GM21717 (cell line): ENCODE results near the gene WWTR1.
A peak's percentile ranks its signal among the peaks of the same experiment; 100 is the strongest.

Source experiments
- ATAC-seq: cut with Tn5 transposase; IDR thresholded peaks from one replicate; pipeline ENCODE4 v1.9.1; 2021; ENCODE audit warnings: mild to moderate bottlenecking, moderate library complexity; ENCODE audit not compliant: unreplicated experiment

Gene WWTR1

DNA sequence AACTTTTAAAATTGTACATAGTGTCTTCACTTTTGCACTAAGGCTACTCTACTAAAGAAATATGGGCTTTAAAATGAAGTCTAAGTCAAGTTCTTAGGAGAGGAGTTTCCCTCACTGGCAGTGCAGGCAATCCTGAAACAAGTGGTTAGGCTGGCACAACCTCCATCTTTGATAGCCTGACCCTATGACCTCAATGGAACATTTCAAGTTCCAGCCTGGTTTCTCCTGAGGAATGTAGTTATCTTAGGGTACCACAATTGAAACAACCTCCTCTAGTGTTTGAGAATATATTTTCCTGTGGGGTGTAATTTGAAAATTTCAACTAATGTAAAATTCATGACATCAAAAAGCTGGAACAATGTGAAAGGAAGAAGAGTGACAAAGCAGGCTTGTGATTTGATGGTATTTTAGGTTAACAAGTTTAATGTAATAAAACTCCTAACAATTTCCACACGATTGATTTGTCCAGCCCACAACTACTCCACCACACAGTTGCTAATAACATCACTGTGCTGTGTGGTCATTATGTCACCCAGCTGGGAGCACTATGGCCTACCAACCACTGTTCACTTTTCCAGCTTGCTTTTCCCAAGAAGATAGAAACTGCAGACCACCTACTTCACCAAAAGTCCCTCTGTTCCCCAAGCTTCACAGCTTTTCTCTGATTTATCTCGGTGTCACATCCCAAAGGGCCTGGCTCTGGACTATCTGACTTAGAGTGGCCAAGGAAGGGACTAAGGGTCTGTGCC lies 1.8 kb downstream of the WWTR1 start:
- no peak for ATAC-seq

DNA sequence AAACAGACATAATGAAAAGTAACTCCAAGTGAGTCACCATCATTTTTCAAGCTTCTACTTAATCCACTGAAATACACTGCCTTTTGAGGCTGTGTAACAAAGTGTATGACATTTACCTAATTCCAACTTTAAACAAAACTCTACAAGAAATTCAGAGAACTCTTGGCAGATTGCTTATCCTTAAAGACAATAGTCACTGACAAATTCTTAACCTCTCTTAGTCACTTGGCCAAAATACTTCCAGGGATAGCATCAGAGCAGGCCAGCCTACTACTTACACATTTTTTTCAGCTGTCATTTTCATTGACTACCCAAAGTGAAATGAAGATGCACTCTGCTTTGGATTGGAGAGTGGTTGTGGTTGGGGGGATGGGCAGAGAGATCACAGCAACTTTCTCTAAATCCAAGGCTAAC lies 3.6 kb downstream of the WWTR1 start:
- no peak for ATAC-seq

GRCh38 chr3:149653564-149653963 lies 4.3 kb downstream of the WWTR1 start:
- no peak for ATAC-seq

DNA sequence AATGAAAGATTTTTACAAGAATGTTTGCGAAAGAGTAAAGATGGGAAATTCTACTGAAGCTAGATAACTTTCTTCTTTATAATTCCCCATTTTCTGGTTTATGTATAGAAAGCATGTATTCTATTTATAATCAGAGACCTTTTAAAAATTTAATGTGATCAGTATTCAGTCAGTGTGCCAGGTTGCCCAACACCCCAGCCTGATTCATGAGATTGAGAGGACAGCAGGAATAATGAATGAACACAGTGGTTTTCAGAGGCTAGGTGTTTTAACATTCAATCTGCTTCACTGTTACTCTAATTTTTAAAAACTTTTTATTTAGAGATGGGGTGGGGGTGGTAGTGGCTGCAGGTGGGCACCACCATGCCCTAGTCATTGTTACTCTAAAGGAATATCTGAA lies 4.7 kb downstream of the WWTR1 start:
- ATAC-seq: no peak

DNA sequence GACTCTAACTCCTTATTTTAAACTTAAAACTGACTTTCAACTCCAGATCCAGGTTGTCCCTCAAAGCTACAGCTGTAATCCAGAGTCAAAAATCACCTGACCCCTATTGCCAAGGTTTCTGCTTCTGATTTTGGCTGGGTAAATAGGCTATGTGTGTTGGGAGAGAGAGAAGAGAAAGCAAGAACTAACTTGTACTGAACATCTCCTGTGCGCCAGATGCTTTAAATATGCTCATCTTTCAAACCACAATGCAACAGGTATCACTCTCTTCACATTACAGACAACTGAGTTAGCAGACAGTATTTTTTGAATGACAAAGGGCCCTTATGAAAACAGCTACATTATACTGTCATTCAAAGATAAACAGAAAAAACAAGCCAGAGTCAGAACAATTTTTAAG lies 7.0 kb downstream of the WWTR1 start:
- ATAC-seq: no peak

- no peak for ATAC-seq
Observed at GRCh38 chr3:149648525-149648924, 9.3 kb downstream of the WWTR1 start.

DNA sequence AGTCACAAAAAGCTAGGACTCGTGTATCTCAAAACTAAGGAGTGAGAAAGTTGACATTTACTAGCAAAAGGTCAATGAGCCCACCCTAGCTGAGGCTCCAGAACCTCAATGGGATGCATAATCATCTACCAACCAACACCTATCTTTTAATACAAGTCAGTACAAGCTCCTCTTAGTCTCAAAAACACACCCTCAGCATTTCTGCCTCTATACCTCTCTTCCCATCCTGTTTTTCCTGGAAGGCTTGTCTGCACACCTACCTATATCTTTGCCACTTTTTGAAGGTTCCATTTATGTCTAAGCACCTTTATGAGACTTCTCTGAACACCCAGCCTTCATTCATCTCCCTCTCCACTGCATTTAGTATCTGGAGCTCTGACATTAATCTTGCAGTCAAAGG lies 10.0 kb downstream of the WWTR1 start:
- ATAC-seq: no peak

- peak; percentile 96 for ATAC-seq
Observed at GRCh38 chr3:149647285-149647684, 10.5 kb downstream of the WWTR1 start.

GRCh38 chr3:149646181-149646766 lies 11.6 kb downstream of the WWTR1 start:
- no peak for ATAC-seq

GRCh38 chr3:149643963-149644362 lies 13.9 kb downstream of the WWTR1 start:
- no peak for ATAC-seq

- ATAC-seq: no peak
Observed at GRCh38 chr3:149643482-149643798, 14.4 kb downstream of the WWTR1 start.

- no peak for ATAC-seq
Observed at GRCh38 chr3:149640976-149641728, 16.7 kb downstream of the WWTR1 start.

- no peak for ATAC-seq
Observed at GRCh38 chr3:149639093-149639486, 18.7 kb downstream of the WWTR1 start.

DNA sequence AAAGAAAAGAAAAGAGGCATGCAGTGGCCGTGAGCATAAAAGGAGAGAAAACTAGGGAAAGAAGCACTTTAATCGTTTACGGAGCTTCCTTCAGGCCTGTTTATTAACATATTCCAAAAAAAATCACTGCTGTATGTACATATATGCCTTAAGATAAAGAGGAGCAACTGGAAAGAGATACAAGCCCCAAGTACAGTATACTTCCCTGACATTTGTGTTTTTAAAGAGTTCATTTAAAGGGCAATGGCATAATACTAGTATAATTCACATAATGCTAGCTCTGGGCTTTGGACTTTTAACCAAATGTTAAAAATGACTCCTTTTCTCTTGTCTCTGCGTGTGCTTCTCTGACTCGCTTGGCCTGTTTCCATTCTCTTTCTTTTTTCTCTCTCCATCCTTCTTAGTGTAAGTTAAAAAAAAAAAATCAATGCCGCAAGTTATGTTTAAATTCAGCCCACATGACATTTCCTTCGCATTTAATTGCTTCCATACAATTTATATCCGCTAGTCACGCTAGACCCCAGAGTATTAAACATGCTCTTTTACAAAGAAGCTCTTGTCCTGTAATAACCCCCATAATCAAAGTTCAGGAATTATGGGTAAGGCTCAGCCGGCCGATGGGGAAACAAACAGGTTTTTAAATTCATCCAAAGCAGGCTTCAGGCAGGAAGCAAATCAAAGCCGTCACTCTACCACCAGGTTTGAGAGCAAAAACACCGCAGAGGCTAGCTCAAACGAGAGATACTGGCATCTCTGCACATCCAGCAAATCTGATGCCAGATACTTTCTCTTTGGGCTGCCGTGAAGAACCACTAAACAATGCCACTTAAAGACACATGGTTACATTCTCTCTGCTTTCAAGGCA lies 19.4 kb downstream of the WWTR1 start:
- ATAC-seq: no peak

GRCh38 chr3:149635396-149635795 lies 22.4 kb downstream of the WWTR1 start:
- ATAC-seq: no peak

DNA sequence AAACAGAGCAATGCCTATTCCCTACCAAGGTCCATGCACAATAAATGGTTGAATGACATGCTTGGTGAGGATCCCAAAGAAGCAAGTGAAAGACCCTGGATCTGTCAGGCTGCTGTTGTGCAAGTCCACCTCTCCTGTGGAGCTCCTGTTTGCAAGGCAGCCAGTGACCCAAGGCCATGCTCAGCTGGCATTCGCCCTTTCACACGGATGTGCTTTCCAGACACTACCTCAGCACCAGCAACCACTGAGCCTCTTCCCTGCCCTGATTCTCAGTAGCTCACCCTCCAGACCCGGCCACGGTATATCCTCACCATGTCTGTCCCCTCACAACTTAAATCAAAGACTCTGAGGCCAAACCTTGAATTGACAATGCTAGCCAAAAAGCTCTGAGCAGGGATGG lies 23.3 kb downstream of the WWTR1 start:
- no peak for ATAC-seq

DNA sequence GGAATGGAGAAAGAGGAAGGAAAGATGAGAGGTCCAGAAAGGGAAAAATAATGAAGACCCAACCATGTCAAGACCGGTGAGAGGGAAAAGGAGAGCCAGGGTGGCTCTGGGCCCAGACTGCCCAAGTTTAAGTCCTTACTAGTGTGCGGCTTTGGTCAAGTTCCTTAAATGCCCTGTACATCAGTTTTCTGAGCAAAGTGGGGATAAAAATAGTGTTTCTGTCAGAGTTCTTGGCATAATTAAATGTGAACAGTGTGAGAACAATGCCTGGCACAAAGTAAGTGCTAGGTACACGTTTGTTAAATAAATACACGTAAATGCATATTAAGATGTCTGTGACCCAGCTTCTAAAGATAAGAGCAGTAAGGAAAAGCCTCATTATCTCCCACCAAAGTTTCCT lies 23.8 kb downstream of the WWTR1 start:
- no peak for ATAC-seq

GRCh38 chr3:149632225-149632624 lies 25.6 kb downstream of the WWTR1 start:
- no peak for ATAC-seq

DNA sequence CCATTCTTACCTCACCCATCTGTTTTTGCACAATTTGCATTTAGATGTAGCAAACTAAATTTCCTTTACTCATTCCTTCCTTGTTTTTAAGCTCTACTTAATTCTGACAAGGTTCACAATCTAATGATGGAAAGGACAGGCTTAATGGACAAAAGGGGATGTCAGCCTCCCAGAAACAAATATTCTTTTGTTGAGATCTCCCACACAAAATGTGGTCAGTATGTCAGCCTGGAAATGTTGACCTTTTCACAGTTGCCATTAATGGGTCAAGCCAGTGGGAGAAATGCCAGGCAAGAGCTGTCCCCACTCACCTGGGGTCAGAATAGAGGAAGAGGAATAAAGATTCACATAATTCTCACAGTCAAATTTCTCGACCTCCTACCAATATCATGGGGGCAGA lies 27.0 kb downstream of the WWTR1 start:
- no peak for ATAC-seq

DNA sequence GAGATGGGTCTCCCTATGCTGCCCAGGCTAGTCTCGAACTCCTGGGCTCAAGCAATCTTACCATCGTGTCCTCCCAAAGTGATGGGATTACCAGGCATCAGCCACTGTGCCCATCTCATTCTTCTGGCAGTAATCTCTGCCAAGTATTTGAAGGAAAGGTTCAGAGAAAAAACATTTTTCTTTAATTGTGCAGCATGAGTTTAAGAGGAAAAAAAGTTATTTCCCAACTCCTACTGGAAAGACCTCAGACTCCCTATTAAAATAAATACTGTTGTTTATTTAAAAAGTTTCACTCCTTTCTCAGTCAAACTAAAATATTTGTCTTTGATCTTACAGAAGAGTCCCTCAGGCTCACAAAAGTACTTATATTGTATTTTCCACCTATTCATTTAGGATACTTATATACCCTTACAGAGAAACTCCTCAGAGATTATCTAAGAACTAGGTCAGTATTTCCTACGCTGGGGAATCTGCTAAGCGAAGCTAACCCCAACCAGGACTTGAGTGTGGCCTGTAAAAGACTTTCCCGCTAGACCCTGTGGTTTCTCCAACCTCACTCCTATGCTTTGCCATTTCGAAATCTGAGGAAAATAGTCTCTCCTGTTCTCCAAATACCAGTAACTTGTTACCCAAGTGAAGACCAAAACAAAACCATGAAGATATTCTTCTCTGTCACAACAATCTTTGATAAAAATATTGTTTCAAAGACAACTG lies 28.7 kb downstream of the WWTR1 start:
- no peak for ATAC-seq

DNA sequence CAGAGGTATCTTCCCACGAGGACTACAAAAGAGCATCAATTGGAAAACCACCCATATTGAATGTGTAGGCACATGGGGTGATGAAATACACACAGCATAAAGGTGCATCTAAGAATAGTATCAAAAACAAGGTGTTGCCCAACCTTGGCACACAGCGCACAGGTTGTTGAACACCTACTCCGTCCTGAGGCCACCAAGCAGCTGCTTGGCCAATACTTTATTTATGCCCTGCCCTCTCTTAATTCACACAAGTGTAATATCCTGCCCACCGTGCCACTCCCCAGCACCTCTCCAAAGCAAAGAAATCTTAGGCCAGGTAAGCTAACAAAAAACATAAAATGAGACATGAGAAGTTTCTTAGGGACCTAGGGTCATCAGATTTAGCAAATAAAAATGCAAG lies 31.2 kb downstream of the WWTR1 start:
- ATAC-seq: no peak
